Astrocyte of the cerebellum (primary cell): ENCODE measurements around the gene CISD3.

ENCODE experiments used
- DNase-seq: peaks from one replicate; pipeline ENCODE4 v3.0.0-alpha.2; 2011; ENCODE audit warnings: low read depth
- H3K4me3 ChIP-seq: 2 replicates; pipeline ENCODE4 v1.5.1; 2011; ENCODE audit warnings: mild to moderate bottlenecking, low read depth, low read length, moderate library complexity
- in situ Hi-C: cut with HindIII; loops from 2 replicates; pipeline ENCODE4 v1.10.0; 2017; ENCODE audit warnings: low sequenced_read_pairs
- TF ChIP-seq, protein P1 (sequence below): IDR thresholded peaks from 2 replicates; pipeline ENCODE4 v1.5.1; 2012; ENCODE audit warnings: low read length, low read depth, moderate library complexity, mild to moderate bottlenecking; ENCODE audit errors: missing control alignments

Gene CISD3

DNA sequence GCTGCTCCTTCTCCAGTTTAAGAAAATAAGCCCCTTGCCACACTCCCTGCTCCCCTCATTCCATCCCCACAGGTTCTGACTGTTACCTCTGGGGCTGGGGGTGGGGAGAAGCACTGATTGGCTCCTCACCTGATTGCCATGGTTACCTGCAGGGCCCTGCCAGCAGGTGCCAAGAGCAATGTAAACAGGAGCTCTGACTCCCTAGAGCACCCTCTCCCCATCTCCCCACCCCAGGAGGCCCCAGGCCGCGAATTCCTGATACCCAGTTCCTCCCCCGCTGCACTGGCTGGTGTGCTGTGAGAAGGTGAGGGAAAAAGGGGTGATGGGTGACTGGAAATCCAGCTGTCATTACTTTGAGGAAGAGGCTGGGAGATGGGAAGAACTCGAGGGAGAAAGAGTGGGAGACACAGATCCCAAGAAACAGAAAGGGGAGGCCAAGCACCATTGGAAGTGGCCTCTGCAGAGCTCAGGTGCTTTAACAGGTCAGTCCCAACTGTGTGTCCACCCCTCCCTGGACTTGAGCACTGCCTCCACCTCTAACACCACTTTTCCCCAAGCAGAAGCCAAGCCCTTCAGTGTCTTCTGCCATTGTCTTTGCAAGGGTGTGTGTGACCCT, 13.5 kb downstream of the CISD3 start:
- TF ChIP-seq, protein P1, sequence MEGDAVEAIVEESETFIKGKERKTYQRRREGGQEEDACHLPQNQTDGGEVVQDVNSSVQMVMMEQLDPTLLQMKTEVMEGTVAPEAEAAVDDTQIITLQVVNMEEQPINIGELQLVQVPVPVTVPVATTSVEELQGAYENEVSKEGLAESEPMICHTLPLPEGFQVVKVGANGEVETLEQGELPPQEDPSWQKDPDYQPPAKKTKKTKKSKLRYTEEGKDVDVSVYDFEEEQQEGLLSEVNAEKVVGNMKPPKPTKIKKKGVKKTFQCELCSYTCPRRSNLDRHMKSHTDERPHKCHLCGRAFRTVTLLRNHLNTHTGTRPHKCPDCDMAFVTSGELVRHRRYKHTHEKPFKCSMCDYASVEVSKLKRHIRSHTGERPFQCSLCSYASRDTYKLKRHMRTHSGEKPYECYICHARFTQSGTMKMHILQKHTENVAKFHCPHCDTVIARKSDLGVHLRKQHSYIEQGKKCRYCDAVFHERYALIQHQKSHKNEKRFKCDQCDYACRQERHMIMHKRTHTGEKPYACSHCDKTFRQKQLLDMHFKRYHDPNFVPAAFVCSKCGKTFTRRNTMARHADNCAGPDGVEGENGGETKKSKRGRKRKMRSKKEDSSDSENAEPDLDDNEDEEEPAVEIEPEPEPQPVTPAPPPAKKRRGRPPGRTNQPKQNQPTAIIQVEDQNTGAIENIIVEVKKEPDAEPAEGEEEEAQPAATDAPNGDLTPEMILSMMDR = no peak
- in situ Hi-C loops = no loop called here
- no peak overlapping the region for H3K4me3 ChIP-seq
- no peak for DNase-seq

DNA sequence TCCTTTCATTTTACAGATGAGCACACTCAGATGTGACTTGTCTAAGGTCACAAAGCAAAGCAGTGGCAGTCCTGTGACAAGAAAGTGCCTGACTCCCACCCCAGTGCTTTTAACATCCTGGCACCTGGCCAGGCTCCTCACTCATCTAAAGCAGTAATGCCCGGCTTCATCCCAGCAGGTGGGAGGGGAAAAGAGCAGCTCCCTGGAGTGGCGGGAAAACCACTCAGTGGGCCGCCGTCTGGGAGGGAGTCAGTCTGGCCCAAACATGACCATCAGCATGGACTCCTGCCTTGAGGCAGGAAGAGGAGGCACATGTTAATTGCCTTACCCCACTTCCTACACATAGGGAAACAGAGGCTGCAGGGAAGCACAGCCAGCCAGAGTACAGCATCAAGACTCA, 15.4 kb downstream of the CISD3 start:
- no peak for DNase-seq
- in situ Hi-C loops = no loop called here
- TF ChIP-seq, protein P1 = no peak
- H3K4me3 ChIP-seq = peak overlapping the region; percentile 93

DNA sequence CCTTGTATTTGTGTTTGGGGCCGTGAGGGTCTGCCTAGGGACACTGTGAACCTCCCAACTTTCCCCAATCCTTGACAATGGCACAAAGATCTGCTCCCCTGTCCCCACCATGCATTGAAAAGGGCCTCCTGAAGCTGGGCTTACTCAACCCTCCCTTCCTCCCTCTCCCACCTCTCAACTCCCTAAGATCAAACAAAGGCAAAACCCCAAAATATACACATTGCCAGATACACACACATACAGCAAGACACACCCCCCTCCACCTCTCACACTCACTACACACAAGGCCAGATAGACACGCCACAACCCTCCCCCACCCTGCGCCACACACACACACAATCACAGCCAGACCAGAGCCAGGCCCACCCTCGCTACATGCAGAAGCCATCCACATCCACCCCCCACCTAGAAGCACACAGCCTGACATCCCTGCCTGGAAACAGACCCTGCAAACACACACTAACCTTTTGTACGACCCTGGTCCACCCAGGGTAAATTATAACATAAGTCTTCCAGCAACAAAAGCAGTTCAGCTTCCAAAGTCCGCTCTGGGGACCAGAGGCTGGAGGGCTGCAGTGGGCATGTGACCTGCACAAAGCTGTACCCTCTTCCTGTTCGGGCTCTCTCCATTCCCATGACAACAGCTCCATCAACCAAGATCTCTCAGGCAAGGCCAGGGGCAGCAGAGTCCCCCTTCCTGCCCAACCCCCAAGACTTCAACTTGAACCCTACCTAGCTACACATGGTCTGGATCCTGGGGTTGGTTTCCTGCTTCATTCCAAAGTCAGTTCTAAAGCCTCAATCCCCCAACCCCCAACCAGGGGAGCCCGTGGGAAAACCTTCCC, 16.1 kb downstream of the CISD3 start:
- in situ Hi-C loops = no loop called here
- TF ChIP-seq, protein P1 = no peak
- peak overlapping the region; percentile 93 for H3K4me3 ChIP-seq
- no peak for DNase-seq

DNA sequence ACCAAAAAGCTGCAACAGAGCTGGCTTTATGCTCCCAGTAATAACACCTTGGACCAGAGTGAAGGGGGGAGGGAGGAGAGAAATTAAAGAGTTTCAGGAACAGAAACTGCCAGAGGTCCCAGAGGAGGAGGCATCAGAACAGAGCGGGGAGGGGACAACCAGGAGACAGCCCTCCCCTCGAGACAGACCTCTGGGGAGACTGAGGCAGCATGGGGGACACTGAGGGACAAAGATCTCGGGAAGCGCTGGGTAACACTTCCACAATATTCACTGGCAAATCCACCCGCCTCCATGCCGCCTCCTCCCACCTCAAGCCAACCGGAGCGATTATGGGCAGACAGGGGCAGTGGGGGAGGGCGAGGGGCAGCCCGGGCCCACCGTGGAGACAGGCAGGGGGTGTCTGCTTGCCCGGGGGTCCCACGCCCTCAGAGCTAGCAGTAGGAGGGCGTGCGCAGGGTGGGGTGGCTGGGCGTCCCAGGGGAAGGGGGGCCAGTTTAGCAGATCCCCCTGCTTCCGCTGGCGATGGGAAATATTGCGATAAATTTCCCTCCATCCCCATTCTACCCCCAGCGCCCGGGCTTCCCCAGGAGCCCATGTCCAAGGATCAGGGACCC, 16.8 kb downstream of the CISD3 start:
- H3K4me3 ChIP-seq = peak overlapping the region; percentile 93
- in situ Hi-C loops = no loop called here
- TF ChIP-seq, protein P1 = no peak
- no peak for DNase-seq

DNA sequence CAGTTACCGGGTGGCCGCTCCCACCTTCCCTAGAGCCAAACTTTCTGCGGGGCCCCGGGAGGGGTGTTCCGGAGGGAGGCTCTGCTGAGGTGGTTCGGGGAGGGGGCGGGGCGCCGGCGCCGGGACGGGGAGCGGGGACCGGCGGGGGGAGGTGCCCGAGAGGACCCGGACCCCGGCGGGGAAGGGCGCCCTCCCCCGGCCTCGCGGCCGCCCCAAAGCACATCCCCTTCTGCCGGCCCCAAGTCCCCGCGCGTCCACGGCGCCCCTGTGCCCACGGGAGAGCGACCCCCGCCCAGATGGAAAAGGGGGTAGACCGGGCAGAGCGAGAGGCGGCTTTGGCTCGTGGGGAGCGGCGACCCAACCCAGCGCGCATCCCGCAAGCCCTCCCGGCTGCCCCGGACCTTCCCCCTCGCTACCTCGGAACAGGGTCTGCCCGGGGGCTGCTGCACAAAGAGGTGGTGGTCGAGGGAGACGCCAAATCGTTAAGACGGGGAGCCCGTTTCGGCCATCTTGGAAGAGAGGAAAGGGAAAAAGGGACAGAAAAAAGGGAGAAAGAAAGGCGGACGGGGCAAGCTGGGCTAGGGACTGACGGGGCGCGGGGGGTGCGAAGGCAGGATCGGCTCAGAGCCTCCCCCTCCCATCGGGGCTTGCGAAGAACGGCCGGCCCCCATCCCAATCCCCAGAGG, 17.5 kb downstream of the CISD3 start:
- in situ Hi-C loops = no loop called here
- no peak for DNase-seq
- TF ChIP-seq, protein P1 = peak; percentile 8
- peak overlapping the region; percentile 93 for H3K4me3 ChIP-seq
